Bronchial epithelial cell (primary cell): ENCODE results near the gene RALGDS. TPM values are rescaled to one million over a fixed set of nuclear protein-coding genes. Genes with fewer than 3 reads are reported as not detected.

Source experiments
- DNase-seq: peaks from one replicate; pipeline ENCODE4 v3.0.0-alpha.2; 2010; ENCODE audit warnings: low read depth
- FAIRE-seq: peaks from 2 replicates; lab custom pipeline; 2011; peaks lifted over from hg19 to GRCh38; lab: Jason Lieb, UNC
- H3K27me3 ChIP-seq: 2 replicates; pipeline ENCODE4 v1.5.1; 2011; ENCODE audit warnings: low read length; ENCODE audit not compliant: control insufficient read depth, insufficient read depth
- H3K36me3 ChIP-seq: 2 replicates; pipeline ENCODE4 v1.5.1; 2011; ENCODE audit warnings: low read length; ENCODE audit not compliant: control insufficient read depth, insufficient read depth
- H3K4me3 ChIP-seq: 2 replicates; pipeline ENCODE4 v1.5.1; 2011; ENCODE audit warnings: mild to moderate bottlenecking, low read depth, low read length, control low read depth
- CTCF ChIP-seq: IDR thresholded peaks from 2 replicates; pipeline ENCODE4 v1.5.1; 2011; ENCODE audit warnings: mild to moderate bottlenecking, moderate library complexity, low read length, control low read depth, inconsistent platforms; ENCODE audit not compliant: insufficient read depth, severe bottlenecking
- total RNA-seq: library from RNA; depleted of rRNA; stranded (reverse); fragments of >200 nt; gene quantifications from 2 replicates; pipeline ENCODE4 v1.2.1, GENCODE V29; 2014

The RALGDS gene
- total RNA-seq, 1 donor from 2014 or later = 18.7 TPM

GRCh38 chr9:133057006-133057405, 64.0 kb downstream of the RALGDS start:
- DNase-seq (no peak), FAIRE-seq (no peak)
- no peak for TF ChIP-seq CTCF
- no peaks in the 10 kb centered on the region for H3K27me3 ChIP-seq
- no peak overlapping the region for H3K4me3 ChIP-seq
- peaks cover 17% of the 10 kb centered on the region for H3K36me3 ChIP-seq

DNA sequence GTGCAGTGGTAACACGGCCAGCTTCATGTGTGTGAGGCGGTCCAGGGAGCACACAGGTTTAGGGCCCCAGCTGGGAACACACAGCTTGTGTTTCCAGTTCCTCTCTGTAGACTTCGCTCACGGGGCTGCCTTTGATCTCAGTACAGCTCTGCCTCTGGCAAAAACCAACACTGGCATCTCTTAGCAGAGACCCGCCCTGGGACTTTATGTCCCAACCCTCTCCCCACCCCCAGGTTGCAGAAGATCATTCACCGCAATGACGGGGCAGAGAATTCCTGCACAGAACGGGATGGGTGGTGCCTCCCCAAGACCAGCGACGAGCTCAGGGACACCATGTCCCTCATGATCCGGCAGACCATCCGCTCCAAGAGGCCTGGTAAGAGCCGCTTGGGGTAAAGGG, 64.5 kb downstream of the RALGDS start:
- TF ChIP-seq CTCF = no peak
- no peak overlapping the region for H3K4me3 ChIP-seq
- peak; percentile 28 for FAIRE-seq
- H3K36me3 ChIP-seq = peaks cover 22% of the 10 kb centered on the region
- DNase-seq = no peak
- no peaks in the 10 kb centered on the region for H3K27me3 ChIP-seq

GRCh38 chr9:133055788-133056420, 65.1 kb downstream of the RALGDS start:
- Histone ChIP-seq H3K36me3 (peaks cover 27% of the 10 kb centered on the region), H3K4me3 (no peak overlapping the region), H3K27me3 (no peaks in the 10 kb centered on the region)
- no peak for FAIRE-seq
- DNase-seq = no peak
- no peak for TF ChIP-seq CTCF

GRCh38 chr9:133054966-133055365, 66.1 kb downstream of the RALGDS start:
- H3K36me3 ChIP-seq = peaks cover 29% of the 10 kb centered on the region
- H3K27me3 ChIP-seq = no peaks in the 10 kb centered on the region
- no peak for TF ChIP-seq CTCF
- FAIRE-seq (no peak), DNase-seq (no peak)
- no peak overlapping the region for H3K4me3 ChIP-seq

- Histone ChIP-seq H3K4me3 (no peak overlapping the region), H3K27me3 (no peaks in the 10 kb centered on the region), H3K36me3 (peaks cover 29% of the 10 kb centered on the region)
- DNase-seq (no peak), FAIRE-seq (peak; percentile 68)
- no peak for TF ChIP-seq CTCF
Observed at GRCh38 chr9:133054194-133054890, 66.7 kb downstream of the RALGDS start.
